ENCODE results near the gene RAB5IF.

- no peak for TF ChIP-seq CTCF (IDR thresholded peaks at IDR 0.05; ENCODE audit: borderline replicate concordance, extremely low read depth, low read length, poor library complexity, severe bottlenecking)
- TF ChIP-seq EZH2 (IDR thresholded peaks at IDR 0.05; ENCODE audit: borderline replicate concordance, low read depth, low read length, severe bottlenecking): no peak
Measured at GRCh38 chr20:36607586-36608387, 2.2 kb downstream of the RAB5IF start.
